HG03571 (cell line): ENCODE data around the gene HMCN1.
"Not testable (repeated sequence)": the region's sequence is repeated elsewhere in the genome, so short reads cannot be mapped to it uniquely, and the experiment has no call there.

Experiments used
- ATAC-seq: cut with Tn5 transposase; IDR thresholded peaks from one replicate; pipeline ENCODE4 v1.9.1; 2021; ENCODE audit not compliant: unreplicated experiment

Gene HMCN1

DNA sequence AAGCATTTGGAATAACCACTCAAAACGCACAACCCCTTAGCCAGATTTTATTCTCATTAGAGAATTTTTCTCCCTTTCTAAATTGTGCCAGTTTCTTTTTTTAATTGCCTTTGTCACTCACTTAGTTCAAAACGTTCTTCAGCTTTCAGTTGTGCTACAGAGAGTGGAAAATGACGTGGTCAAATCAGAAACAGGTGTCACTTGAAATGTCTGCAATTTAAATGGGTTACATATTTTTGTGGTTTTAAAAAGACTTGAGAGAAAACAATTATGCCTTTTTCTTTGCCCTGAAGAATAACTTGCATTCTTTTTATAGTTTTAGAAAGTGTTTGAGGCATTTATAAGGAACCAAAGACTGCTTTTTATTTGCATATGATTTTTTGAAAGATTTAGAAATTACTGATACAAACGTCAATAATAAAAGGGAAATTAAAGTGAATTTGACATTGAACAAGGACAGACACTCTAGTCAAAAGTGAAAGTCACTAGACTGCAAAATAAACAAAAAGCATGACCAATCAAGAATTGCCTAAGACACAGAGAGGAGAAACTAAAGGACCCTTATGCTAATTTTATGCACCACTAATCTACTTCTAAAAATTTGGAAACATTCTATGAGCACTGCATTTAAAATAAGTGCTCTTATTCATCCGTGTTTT is 449.9 kb downstream of the HMCN1 start:
- peak; percentile 71 for ATAC-seq

DNA sequence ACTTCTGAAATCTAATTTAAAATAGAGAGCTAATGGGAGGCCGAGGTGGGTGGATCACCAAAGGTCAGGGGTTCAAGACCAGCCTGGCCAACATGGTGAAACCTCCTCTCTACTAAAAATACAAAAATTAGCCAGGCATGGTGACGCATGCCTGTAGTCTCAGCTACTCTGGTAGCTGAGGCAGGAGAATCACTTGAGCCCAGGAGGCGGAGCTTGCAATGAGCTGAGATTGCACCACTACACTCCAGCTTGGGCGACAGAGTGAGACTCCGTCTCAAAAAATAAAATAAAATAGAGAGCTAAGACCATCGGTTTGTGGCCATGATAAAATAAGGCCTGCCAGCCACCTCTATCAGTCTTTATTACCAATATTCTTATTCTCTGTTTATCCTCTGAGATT is 452.1 kb downstream of the HMCN1 start:
- ATAC-seq: not testable (repeated sequence)

DNA sequence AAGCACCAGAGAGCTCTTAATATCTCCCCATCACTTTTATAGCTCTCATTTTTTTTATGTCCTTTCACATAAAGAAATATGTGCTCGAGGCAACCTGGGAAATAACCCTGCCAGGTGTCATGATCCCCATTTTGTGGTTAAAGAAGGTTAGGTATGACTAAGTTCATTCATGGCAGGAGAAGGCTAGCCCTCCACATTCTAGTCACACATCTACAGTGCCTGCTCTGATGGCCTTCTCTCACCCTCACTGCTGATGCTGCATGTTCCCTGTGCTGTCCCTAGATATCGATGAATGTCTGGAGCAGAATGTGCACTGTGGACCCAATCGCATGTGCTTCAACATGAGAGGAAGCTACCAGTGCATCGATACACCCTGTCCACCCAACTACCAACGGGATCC is 453.4 kb downstream of the HMCN1 start:
- peak; percentile 54 for ATAC-seq

GRCh38 chr1:186188004-186188539 is 453.9 kb downstream of the HMCN1 start:
- ATAC-seq: no peak

DNA sequence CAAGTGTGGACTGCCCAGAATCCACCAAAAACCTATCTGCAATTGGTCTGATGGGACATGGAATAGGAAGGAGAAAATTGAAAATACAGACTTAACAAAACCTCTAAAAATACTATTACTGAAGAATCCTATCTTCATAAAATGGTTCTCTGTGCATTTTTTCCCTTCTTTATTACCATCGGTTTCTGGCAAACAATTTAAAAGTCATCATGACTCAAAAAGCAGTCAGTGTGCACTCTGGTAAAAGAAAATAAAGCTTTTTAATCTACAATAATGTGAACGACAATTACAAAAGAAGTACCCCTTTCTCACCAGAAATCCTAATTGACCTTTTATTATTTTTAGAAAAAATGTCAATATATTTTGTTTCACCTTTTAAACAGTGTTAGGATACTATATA is 454.5 kb downstream of the HMCN1 start:
- no peak for ATAC-seq

GRCh38 chr1:186189156-186189555 is 455.0 kb downstream of the HMCN1 start:
- ATAC-seq: no peak

- no peak for ATAC-seq
These were observed 457.3 kb downstream of the HMCN1 start for GRCh38 chr1:186191511-186191910.

GRCh38 chr1:186193224-186193623 is 459.0 kb downstream of the HMCN1 start:
- ATAC-seq: no peak

DNA sequence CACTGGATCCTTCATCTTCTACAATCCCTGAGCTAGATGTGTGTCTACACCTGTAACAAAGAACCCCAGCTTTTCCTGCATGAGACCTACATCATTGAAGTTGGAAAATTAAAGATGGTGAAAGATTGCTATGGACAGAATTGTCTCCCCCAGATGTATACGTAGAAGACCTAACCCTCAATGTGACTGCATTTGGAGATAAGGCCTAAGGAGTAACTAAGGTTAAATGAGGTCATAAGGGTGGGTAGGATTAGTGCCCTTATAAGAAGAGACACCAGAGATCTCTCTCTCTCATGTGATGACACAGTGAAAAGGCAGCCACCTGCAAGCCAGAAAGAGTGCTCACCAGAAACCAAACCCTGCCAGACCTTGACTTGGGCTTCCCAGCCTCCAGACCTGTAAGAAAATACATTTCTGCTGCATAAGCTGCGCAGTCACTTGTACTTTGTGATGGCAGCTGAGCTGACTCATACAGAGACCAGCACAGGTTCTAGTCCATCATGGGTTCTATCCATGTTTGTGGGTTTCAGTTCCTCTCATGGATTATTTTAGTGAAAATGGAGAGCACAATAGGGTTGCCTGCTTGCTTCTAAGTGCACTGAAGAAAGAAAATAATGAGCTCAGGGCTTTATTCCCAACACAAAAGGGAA is 460.0 kb downstream of the HMCN1 start:
- peak; percentile 93 for ATAC-seq

- ATAC-seq: no peak
These were observed 461.3 kb downstream of the HMCN1 start for GRCh38 chr1:186195377-186195931.

GRCh38 chr1:186202271-186202764 is 468.1 kb downstream of the HMCN1 start:
- ATAC-seq: no peak

DNA sequence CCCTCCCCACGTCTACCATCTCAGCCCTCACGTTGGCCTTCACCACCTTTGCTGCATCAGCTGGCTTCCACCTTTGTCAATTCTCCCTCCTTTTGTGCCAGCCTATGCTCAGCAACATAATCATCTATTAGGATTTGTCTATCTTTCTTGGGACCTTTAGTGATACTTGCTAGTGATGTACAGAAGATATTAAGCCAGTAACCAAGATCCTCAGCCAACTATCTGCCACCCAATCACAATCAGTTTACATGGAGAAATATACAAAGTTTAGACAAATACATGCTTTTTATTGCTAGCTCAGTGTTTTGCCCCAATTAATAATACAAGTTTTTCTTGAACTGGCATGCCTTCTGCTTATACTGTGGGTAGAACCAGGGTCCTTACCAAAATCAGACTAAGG is 468.6 kb downstream of the HMCN1 start:
- ATAC-seq: no peak

- no peak for ATAC-seq
These were observed 471.9 kb downstream of the HMCN1 start for GRCh38 chr1:186206048-186206570.

DNA sequence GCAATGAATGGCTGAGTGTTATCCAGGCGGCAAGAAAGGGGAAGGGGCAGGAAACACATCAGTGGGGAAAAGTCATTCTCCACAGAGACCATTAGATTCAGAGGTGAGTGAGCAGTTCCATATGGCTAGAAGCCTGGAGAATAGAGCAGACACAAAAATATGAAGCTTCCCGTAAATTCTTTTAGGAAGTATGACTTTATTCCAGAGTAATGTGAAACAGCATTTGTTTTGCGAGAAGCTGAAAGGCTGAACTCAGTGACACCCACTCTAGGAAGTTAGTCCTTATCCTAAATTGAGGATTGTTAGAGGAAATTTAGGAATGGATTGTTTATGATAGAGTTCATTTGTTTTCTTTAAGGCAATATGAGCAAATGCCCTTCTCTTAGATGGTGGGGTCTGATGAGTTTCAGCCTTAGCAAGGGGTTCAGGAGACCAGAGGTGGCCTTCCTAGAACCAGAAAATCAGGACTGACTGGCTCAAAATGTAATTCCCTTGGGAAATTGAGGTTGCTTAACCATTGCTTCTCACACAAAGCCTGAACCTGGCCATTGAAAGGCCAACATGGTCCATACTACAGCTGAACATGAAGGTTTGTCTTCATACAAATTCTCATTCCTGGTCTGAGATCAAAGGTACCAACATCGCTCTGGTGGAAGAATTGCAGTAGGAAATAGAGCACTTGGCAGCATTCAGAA is 473.3 kb downstream of the HMCN1 start:
- ATAC-seq: no peak

GRCh38 chr1:186208405-186209129 is 474.4 kb downstream of the HMCN1 start:
- no peak for ATAC-seq

DNA sequence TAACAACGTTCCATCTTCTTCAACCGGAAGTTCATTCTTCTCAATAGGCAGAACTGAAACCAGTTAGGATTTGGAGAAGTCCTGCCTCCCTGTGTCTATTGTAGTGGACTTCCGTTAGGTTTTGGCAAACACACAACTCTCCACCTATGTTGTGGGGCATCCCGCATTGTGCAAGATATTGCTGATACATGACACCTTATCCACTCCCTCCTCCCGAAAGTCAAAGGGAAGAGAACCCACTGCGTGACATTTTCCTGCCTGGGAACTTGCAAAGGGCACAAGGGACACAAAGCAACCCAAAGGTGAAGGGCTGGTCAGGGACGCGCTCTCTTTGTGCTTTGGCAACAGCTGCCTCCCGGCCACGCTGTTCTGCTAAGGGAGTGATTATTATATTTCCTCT is 476.1 kb downstream of the HMCN1 start:
- ATAC-seq: no peak

DNA sequence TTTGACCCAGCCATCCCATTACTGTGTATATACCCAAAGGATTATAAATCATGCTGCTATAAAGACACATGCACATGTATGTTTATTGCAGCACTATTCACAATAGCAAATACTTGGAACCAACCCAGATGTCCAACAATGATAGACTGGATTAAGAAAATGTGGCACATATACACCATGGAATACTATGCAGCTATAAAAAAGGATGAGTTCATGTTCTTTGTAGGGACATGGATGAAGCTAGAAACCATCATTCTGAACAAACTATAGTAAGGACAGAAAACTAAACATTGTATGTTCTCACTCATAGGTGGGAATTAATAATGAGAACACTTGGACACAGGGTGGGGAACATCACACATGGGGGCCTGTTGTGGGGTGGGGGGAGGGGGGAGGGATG is 477.4 kb downstream of the HMCN1 start:
- not testable (repeated sequence) for ATAC-seq

- peak; percentile 79 for ATAC-seq
These were observed 478.5 kb downstream of the HMCN1 start for GRCh38 chr1:186212568-186213224.

DNA sequence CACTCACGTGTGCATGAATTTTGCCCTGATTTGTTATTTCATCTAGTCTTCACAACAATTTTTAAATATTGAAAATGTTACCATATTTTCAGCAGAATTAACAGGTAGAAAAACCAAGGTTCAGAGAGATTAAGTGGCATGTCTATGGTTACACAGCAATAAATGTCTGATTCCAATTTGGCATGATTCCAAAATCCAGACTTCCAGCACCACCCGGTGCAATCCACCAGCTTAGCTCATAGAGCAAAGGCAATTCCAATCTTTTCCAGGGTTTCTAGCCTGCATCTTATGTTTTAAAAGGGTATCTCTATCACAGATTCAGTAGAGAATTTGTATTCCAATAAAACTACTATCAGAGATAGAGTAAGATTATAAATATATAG is 479.0 kb downstream of the HMCN1 start:
- no peak for ATAC-seq

DNA sequence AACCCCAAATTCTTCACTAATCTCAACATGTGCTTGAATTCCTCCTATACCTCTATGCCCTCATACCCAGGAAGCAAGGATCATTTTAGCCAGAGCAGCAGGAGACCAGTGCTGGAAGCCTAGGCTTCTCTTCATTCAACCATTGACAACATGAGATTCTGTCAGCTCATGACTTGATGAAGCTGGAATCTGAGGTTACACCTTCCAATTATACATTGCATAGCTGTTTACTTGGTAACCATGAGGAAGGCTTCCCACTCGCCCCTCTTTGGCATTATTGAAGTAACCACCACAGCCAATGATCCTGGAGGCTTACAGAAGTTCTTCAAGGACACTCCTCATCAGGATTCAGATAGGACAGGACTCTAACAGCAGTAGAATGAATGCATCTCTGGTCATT is 480.6 kb downstream of the HMCN1 start:
- no peak for ATAC-seq
